Measurements from ENCODE around the gene SLC49A3. TPM values are rescaled to one million over a fixed set of nuclear protein-coding genes. Genes with fewer than 3 reads are reported as not detected.

SLC49A3 gene
- total and polyA plus RNA-seq, 2 of the 8 experiments (the other 6 are each of a cell fraction or from before 2014, with no cell fraction given), result 5.0 to 8.8 TPM

- TF ChIP-seq TCF12 (IDR thresholded peaks at IDR 0.05; ENCODE audit: low read depth, low read length), result no peak
- no peak for TF ChIP-seq RFX5 (IDR thresholded peaks at IDR 0.05; ENCODE audit: borderline replicate concordance, low read depth, low read length)
- no peak for TF ChIP-seq CEBPB (IDR thresholded peaks at IDR 0.05; ENCODE audit: low read depth, low read length)
- no peak for TF ChIP-seq RAD21 (IDR thresholded peaks at IDR 0.05 in 1 of 2, conservative IDR thresholded peaks at IDR 0.05 in 1 of 2; ENCODE audit: low read depth in 2 of 2, low read length in 2 of 2)
- TF ChIP-seq EP300 (IDR thresholded peaks at IDR 0.05; ENCODE audit: borderline replicate concordance in 1 of 2, low read depth in 2 of 2, low read length in 2 of 2), result no peak
Observed at GRCh38 chr4:663046-663437, 25.9 kb downstream of the SLC49A3 start (continued).

Data from H1 (cell line).